ENCODE results near the gene SON.

The SON gene

GRCh38 chr21:33560965-33561364 is 18.1 kb downstream of the SON start:
- Histone ChIP-seq H3K56ac (ENCODE audit: low read length) (no peak overlapping the region), H4K8ac (ENCODE audit: low read depth, low read length) (no peak overlapping the region)
- no peak for DNase-seq

GRCh38 chr21:33561373-33561772 is 18.5 kb downstream of the SON start:
- H3K56ac ChIP-seq (ENCODE audit: low read length) = no peak overlapping the region
- peaks cover 14% of the 10 kb centered on the region for H3K36me3 ChIP-seq (ENCODE audit: control insufficient read depth, insufficient read depth, low read length)
- no peak overlapping the region for H3K18ac ChIP-seq (ENCODE audit: low read length)
- H3K79me1 ChIP-seq (ENCODE audit: low read length) = peaks cover 16% of the 10 kb centered on the region
- no peak overlapping the region for H2BK15ac ChIP-seq (replicated peaks; ENCODE audit: low read depth)
- H2AK5ac ChIP-seq (ENCODE audit: low read length) = no peak overlapping the region
- H3K4ac ChIP-seq (ENCODE audit: low read depth, low read length) = no peak overlapping the region
- no peak overlapping the region for H4K5ac ChIP-seq (ENCODE audit: low read length)
- H3K4me2 ChIP-seq (ENCODE audit: low read length) = no peak overlapping the region
- H3K23ac ChIP-seq (ENCODE audit: low read length) = no peak overlapping the region
- H3K9ac ChIP-seq (ENCODE audit: low read length) = no peak overlapping the region
- DNase-seq = no peak
- no peaks in the 10 kb centered on the region for H3K27me3 ChIP-seq (ENCODE audit: insufficient read depth, low read length, poor library complexity)
- H3K79me2 ChIP-seq (ENCODE audit: control insufficient read depth, insufficient read depth, low read length) = peaks cover 22% of the 10 kb centered on the region
- H4K8ac ChIP-seq (ENCODE audit: low read depth, low read length) = no peak overlapping the region
- WGBS (ENCODE audit: extremely low coverage, insufficient coverage, low lambda C conversion rate) = no CpG with 5 or more reads among the region's 2 CpGs
- no peak overlapping the region for H2BK5ac ChIP-seq (ENCODE audit: low read length)
- no peak overlapping the region for H3K4me3 ChIP-seq (ENCODE audit: low read length)
- H2BK120ac ChIP-seq (ENCODE audit: low read depth, low read length) = no peak overlapping the region
- no peak overlapping the region for H3K27ac ChIP-seq (ENCODE audit: low read depth, low read length)
- H3K4me1 ChIP-seq (ENCODE audit: control insufficient read depth, low read depth, low read length) = no peaks in the 10 kb centered on the region

More at GRCh38 chr21:33560965-33561364, 18.1 kb downstream of the SON start:
- no peak overlapping the region for H3K18ac ChIP-seq (ENCODE audit: low read length)
- H3K4me3 ChIP-seq (ENCODE audit: low read length) = no peak overlapping the region
- no peak overlapping the region for H2BK5ac ChIP-seq (ENCODE audit: low read length)
- peaks cover 14% of the 10 kb centered on the region for H3K36me3 ChIP-seq (ENCODE audit: control insufficient read depth, insufficient read depth, low read length)
- no peak overlapping the region for H3K9ac ChIP-seq (ENCODE audit: low read length)
- H3K79me2 ChIP-seq (ENCODE audit: control insufficient read depth, insufficient read depth, low read length) = peaks cover 25% of the 10 kb centered on the region
- H2BK120ac ChIP-seq (ENCODE audit: low read depth, low read length) = no peak overlapping the region
- no peaks in the 10 kb centered on the region for H3K4me1 ChIP-seq (ENCODE audit: control insufficient read depth, low read depth, low read length)
- no peak overlapping the region for H3K27ac ChIP-seq (ENCODE audit: low read depth, low read length)
- H3K23ac ChIP-seq (ENCODE audit: low read length) = no peak overlapping the region
- no peaks in the 10 kb centered on the region for H3K27me3 ChIP-seq (ENCODE audit: insufficient read depth, low read length, poor library complexity)
- no peak overlapping the region for H4K5ac ChIP-seq (ENCODE audit: low read length)
- H3K4ac ChIP-seq (ENCODE audit: low read depth, low read length) = no peak overlapping the region
- H3K4me2 ChIP-seq (ENCODE audit: low read length) = no peak overlapping the region
- no peak overlapping the region for H2BK15ac ChIP-seq (replicated peaks; ENCODE audit: low read depth)
- no peak overlapping the region for H2AK5ac ChIP-seq (ENCODE audit: low read length)
- H3K79me1 ChIP-seq (ENCODE audit: low read length) = peaks cover 16% of the 10 kb centered on the region

GRCh38 chr21:33562389-33562788 is 19.6 kb downstream of the SON start:
- no peak overlapping the region for H2BK5ac ChIP-seq (ENCODE audit: low read length)
- H3K4me1 ChIP-seq (ENCODE audit: control insufficient read depth, low read depth, low read length) = no peaks in the 10 kb centered on the region
- no peak overlapping the region for H3K4ac ChIP-seq (ENCODE audit: low read depth, low read length)
- H4K5ac ChIP-seq (ENCODE audit: low read length) = no peak overlapping the region
- no peak overlapping the region for H3K18ac ChIP-seq (ENCODE audit: low read length)
- no peak overlapping the region for H2BK15ac ChIP-seq (replicated peaks; ENCODE audit: low read depth)
- H3K4me2 ChIP-seq (ENCODE audit: low read length) = no peak overlapping the region
- H3K79me2 ChIP-seq (ENCODE audit: control insufficient read depth, insufficient read depth, low read length) = peaks cover 14% of the 10 kb centered on the region
- no CpG with 5 or more reads among the region's 2 CpGs for WGBS (ENCODE audit: extremely low coverage, insufficient coverage, low lambda C conversion rate)
- H3K56ac ChIP-seq (ENCODE audit: low read length) = no peak overlapping the region
- no peaks in the 10 kb centered on the region for H3K27me3 ChIP-seq (ENCODE audit: insufficient read depth, low read length, poor library complexity)
- no peak overlapping the region for H3K4me3 ChIP-seq (ENCODE audit: low read length)
- no peak for DNase-seq
- H3K23ac ChIP-seq (ENCODE audit: low read length) = no peak overlapping the region
- no peak overlapping the region for H3K27ac ChIP-seq (ENCODE audit: low read depth, low read length)
- no peak overlapping the region for H2AK5ac ChIP-seq (ENCODE audit: low read length)
- H3K9ac ChIP-seq (ENCODE audit: low read length) = no peak overlapping the region
- no peak overlapping the region for H2BK120ac ChIP-seq (ENCODE audit: low read depth, low read length)
- peaks cover 12% of the 10 kb centered on the region for H3K36me3 ChIP-seq (ENCODE audit: control insufficient read depth, insufficient read depth, low read length)
- H3K79me1 ChIP-seq (ENCODE audit: low read length) = peaks cover 11% of the 10 kb centered on the region
- no peak overlapping the region for H4K8ac ChIP-seq (ENCODE audit: low read depth, low read length)

GRCh38 chr21:33566514-33566913 is 23.7 kb downstream of the SON start:
- Histone ChIP-seq H3K27ac (ENCODE audit: low read depth, low read length) (no peak overlapping the region), H3K79me2 (ENCODE audit: control insufficient read depth, insufficient read depth, low read length) (peaks cover 6% of the 10 kb centered on the region), H3K9ac (ENCODE audit: low read length) (no peak overlapping the region), H2BK5ac (ENCODE audit: low read length) (no peak overlapping the region), H3K18ac (ENCODE audit: low read length) (no peak overlapping the region), H3K4me1 (ENCODE audit: control insufficient read depth, low read depth, low read length) (no peaks in the 10 kb centered on the region), H4K8ac (ENCODE audit: low read depth, low read length) (no peak overlapping the region), H2BK120ac (ENCODE audit: low read depth, low read length) (no peak overlapping the region), H3K4me2 (ENCODE audit: low read length) (no peak overlapping the region), H3K4me3 (ENCODE audit: low read length) (no peak overlapping the region), H4K5ac (ENCODE audit: low read length) (no peak overlapping the region), H3K36me3 (ENCODE audit: control insufficient read depth, insufficient read depth, low read length) (peaks cover 9% of the 10 kb centered on the region), H2BK15ac (replicated peaks; ENCODE audit: low read depth) (no peak overlapping the region), H3K56ac (ENCODE audit: low read length) (no peak overlapping the region), H3K23ac (ENCODE audit: low read length) (no peak overlapping the region), H3K79me1 (ENCODE audit: low read length) (peaks cover 7% of the 10 kb centered on the region), H2AK5ac (ENCODE audit: low read length) (no peak overlapping the region), H3K27me3 (ENCODE audit: insufficient read depth, low read length, poor library complexity) (no peaks in the 10 kb centered on the region), H3K4ac (ENCODE audit: low read depth, low read length) (no peak overlapping the region)
- WGBS (ENCODE audit: extremely low coverage, insufficient coverage, low lambda C conversion rate) = no CpG with 5 or more reads among the region's 2 CpGs
- no peak for DNase-seq

GRCh38 chr21:33567914-33568313 is 25.1 kb downstream of the SON start:
- Histone ChIP-seq H3K4ac (ENCODE audit: low read depth, low read length) (no peak overlapping the region), H3K27ac (ENCODE audit: low read depth, low read length) (no peak overlapping the region), H4K8ac (ENCODE audit: low read depth, low read length) (no peak overlapping the region), H4K5ac (ENCODE audit: low read length) (no peak overlapping the region), H2BK15ac (replicated peaks; ENCODE audit: low read depth) (no peak overlapping the region), H2AK5ac (ENCODE audit: low read length) (no peak overlapping the region), H3K36me3 (ENCODE audit: control insufficient read depth, insufficient read depth, low read length) (peaks cover 10% of the 10 kb centered on the region), H3K56ac (ENCODE audit: low read length) (no peak overlapping the region), H3K4me2 (ENCODE audit: low read length) (no peak overlapping the region), H3K9ac (ENCODE audit: low read length) (no peak overlapping the region), H2BK5ac (ENCODE audit: low read length) (no peak overlapping the region), H3K79me1 (ENCODE audit: low read length) (peaks cover 4% of the 10 kb centered on the region), H3K79me2 (ENCODE audit: control insufficient read depth, insufficient read depth, low read length) (peaks cover 4% of the 10 kb centered on the region), H3K4me1 (ENCODE audit: control insufficient read depth, low read depth, low read length) (no peaks in the 10 kb centered on the region), H2BK120ac (ENCODE audit: low read depth, low read length) (no peak overlapping the region), H3K23ac (ENCODE audit: low read length) (no peak overlapping the region), H3K4me3 (ENCODE audit: low read length) (no peak overlapping the region), H3K27me3 (ENCODE audit: insufficient read depth, low read length, poor library complexity) (no peaks in the 10 kb centered on the region), H3K18ac (ENCODE audit: low read length) (no peak overlapping the region)
- no CpG with 5 or more reads among the region's 6 CpGs for WGBS (ENCODE audit: extremely low coverage, insufficient coverage, low lambda C conversion rate)
- DNase-seq = no peak

- Histone ChIP-seq H3K27me3 (ENCODE audit: insufficient read depth, low read length, poor library complexity) (no peaks in the 10 kb centered on the region), H2BK120ac (ENCODE audit: low read depth, low read length) (no peak overlapping the region), H3K4me1 (ENCODE audit: control insufficient read depth, low read depth, low read length) (no peaks in the 10 kb centered on the region), H4K5ac (ENCODE audit: low read length) (no peak overlapping the region), H4K8ac (ENCODE audit: low read depth, low read length) (no peak overlapping the region), H3K4me2 (ENCODE audit: low read length) (no peak overlapping the region), H3K4ac (ENCODE audit: low read depth, low read length) (no peak overlapping the region), H3K4me3 (ENCODE audit: low read length) (no peak overlapping the region), H3K18ac (ENCODE audit: low read length) (no peak overlapping the region), H3K36me3 (ENCODE audit: control insufficient read depth, insufficient read depth, low read length) (peaks cover 10% of the 10 kb centered on the region), H2BK5ac (ENCODE audit: low read length) (no peak overlapping the region), H3K79me1 (ENCODE audit: low read length) (peaks cover 4% of the 10 kb centered on the region), H3K23ac (ENCODE audit: low read length) (no peak overlapping the region), H3K27ac (ENCODE audit: low read depth, low read length) (no peak overlapping the region), H3K56ac (ENCODE audit: low read length) (no peak overlapping the region), H3K9ac (ENCODE audit: low read length) (no peak overlapping the region), H3K79me2 (ENCODE audit: control insufficient read depth, insufficient read depth, low read length) (peaks cover 4% of the 10 kb centered on the region), H2AK5ac (ENCODE audit: low read length) (no peak overlapping the region), H2BK15ac (replicated peaks; ENCODE audit: low read depth) (no peak overlapping the region)
- DNase-seq = no peak
- no CpG with 5 or more reads among the region's 2 CpGs for WGBS (ENCODE audit: extremely low coverage, insufficient coverage, low lambda C conversion rate)
Observed at GRCh38 chr21:33568448-33568847, 25.6 kb downstream of the SON start.

Measured in mesendoderm (in vitro differentiated cells).